Measurements from ENCODE around the gene SH2D3C. TPM values are rescaled to one million over a fixed set of nuclear protein-coding genes. Genes with fewer than 3 reads are reported as not detected.

Gene SH2D3C
- total and polyA plus RNA-seq, 2 of the 4 experiments (the other 2 are of a cell fraction), result under 0.01 to 0.24 TPM

DNA sequence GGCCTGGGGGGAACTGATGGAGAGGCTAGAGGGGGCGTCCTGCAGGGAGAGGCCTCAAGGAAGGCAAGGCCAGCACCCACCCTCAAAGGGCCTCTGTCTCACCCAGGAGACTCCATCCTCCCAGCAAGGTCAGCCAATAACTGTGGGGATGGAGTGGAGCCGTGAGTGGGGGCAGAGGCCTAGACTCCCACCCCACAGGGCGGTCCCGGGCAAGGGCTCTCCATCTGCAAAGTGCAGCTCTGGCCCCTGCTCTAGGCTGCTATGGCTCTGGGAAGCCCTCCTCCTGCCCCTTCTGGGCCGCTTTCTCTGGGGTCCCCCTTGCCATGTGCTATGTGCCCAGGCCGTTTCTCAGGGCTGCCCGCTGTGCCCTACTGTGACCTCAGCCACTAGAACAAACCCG is 38.3 kb upstream of the SH2D3C start:
- H2BK20ac ChIP-seq (ENCODE audit: low read depth, low read length), result no peak overlapping the region
- H3K4ac ChIP-seq (ENCODE audit: low read depth, low read length), result no peak overlapping the region
- peaks cover 11% of the 10 kb centered on the region; the same call in 1 of the 2 replicates for H3K4me1 ChIP-seq (ENCODE audit: control insufficient read depth, insufficient read depth, low read length)
- H3K9me1 ChIP-seq (ENCODE audit: insufficient read depth, low read length), result no peaks in the 10 kb centered on the region; the same call in 1 of the 2 replicates
- H2BK120ac ChIP-seq (ENCODE audit: low read depth, low read length), result no peak overlapping the region
- in situ Hi-C loops (cut with MboI; ENCODE audit: low sequenced_read_pairs) (no loop called here), dilution Hi-C loops (cut with HindIII; ENCODE audit: low sequenced_read_pairs, unreplicated experiment) (no loop called here), intact Hi-C loops (cut with micrococcal nuclease) (no loop called here)
- H3K4me2 ChIP-seq (ENCODE audit: low read depth, low read length), result no peak overlapping the region
- H2AK5ac ChIP-seq (ENCODE audit: low read depth, low read length), result no peak overlapping the region
- H2BK15ac ChIP-seq (ENCODE audit: low read depth, low read length), result no peak overlapping the region
- ChIA-PET CTCF (no interaction called here), POLR2A (ENCODE audit: unreplicated experiment) (no interaction called here)
- peaks cover 11% of the 10 kb centered on the region; the same call in 1 of the 2 replicates for H4K20me1 ChIP-seq (ENCODE audit: insufficient read depth, low read length)
- no peak overlapping the region for H3K14ac ChIP-seq (replicated peaks; ENCODE audit: low read depth, low read length)
- H3K27me3 ChIP-seq (ENCODE audit: control insufficient read depth, insufficient read depth, low read length), result no peaks in the 10 kb centered on the region
- no peak overlapping the region for H2AFZ ChIP-seq (replicated peaks; ENCODE audit: low read length, poor library complexity)
- no peak overlapping the region for H4K5ac ChIP-seq (ENCODE audit: low read depth, low read length)
- BruUV-seq (replicated peaks), result no TSS peak
- no peak overlapping the region for H3K9ac ChIP-seq (ENCODE audit: low read depth, low read length)
- DNase-seq, result no peak
- peaks cover 13 to 22% of the 10 kb centered on the region in 2 experiments; a peak in 3 of 4 replicates for H3K79me1 ChIP-seq (ENCODE audit: low read depth in 1 of 2, low read length in 2 of 2)
- no peak overlapping the region for H3K4me3 ChIP-seq (ENCODE audit: insufficient read depth, low read depth, low read length)
- no peak overlapping the region for H3K56ac ChIP-seq (ENCODE audit: extremely low read depth, insufficient read depth, low read length)
- no peak overlapping the region for H3K18ac ChIP-seq (ENCODE audit: low read depth, low read length)
- H3K23ac ChIP-seq (ENCODE audit: low read depth, low read length), result no peak overlapping the region
- ATAC-seq (ENCODE audit: low read depth), result no peak; the same call in 1 of the 2 replicates
- 100% methylated on average over 2 of the region's 8 CpGs; no CpG with 5 or more reads in 1 of the 2 experiments for WGBS, 2 experiments (ENCODE audit: extremely low coverage in 2 of 2, insufficient read length in 1 of 2)
- no peak overlapping the region for H2BK5ac ChIP-seq (ENCODE audit: low read depth, low read length, poor library complexity, severe bottlenecking)
- peaks cover 74% of the 10 kb centered on the region for H3K36me3 ChIP-seq (ENCODE audit: control insufficient read depth, insufficient read depth, low read length)
- TF ChIP-seq SMC3 (IDR thresholded peaks at IDR 0.05; ENCODE audit: low read depth, low read length), result no peak
- TF ChIP-seq, protein P1, sequence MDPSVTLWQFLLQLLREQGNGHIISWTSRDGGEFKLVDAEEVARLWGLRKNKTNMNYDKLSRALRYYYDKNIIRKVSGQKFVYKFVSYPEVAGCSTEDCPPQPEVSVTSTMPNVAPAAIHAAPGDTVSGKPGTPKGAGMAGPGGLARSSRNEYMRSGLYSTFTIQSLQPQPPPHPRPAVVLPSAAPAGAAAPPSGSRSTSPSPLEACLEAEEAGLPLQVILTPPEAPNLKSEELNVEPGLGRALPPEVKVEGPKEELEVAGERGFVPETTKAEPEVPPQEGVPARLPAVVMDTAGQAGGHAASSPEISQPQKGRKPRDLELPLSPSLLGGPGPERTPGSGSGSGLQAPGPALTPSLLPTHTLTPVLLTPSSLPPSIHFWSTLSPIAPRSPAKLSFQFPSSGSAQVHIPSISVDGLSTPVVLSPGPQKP (IDR thresholded peaks at IDR 0.05; ENCODE audit: borderline replicate concordance, low read depth, low read length), result no peak
- TF ChIP-seq, protein P2, sequence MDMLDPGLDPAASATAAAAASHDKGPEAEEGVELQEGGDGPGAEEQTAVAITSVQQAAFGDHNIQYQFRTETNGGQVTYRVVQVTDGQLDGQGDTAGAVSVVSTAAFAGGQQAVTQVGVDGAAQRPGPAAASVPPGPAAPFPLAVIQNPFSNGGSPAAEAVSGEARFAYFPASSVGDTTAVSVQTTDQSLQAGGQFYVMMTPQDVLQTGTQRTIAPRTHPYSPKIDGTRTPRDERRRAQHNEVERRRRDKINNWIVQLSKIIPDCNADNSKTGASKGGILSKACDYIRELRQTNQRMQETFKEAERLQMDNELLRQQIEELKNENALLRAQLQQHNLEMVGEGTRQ (IDR thresholded peaks at IDR 0.05; ENCODE audit: low read depth, low read length), result no peak
- no peak for TF ChIP-seq CHD1 (IDR thresholded peaks at IDR 0.05; ENCODE audit: low read depth, low read length)
- TF ChIP-seq NFE2L2 (IDR thresholded peaks at IDR 0.05; ENCODE audit: low read depth, low read length), result no peak
- TF ChIP-seq MAFK (IDR thresholded peaks at IDR 0.05; ENCODE audit: low read depth, low read length), result no peak
- peak overlapping the region; percentile 16 for H2AK9ac ChIP-seq (replicated peaks; ENCODE audit: low read depth, low read length, poor library complexity)
- H4K91ac ChIP-seq (ENCODE audit: insufficient read depth, low read depth, low read length), result no peak overlapping the region
- H4K8ac ChIP-seq (ENCODE audit: low read depth in 2 of 2, low read length in 2 of 2), result no peak overlapping the region
- H3K9me3 ChIP-seq (ENCODE audit: control insufficient read depth, insufficient read depth, low read length), result no peaks in the 10 kb centered on the region
- no peak overlapping the region for H3K27ac ChIP-seq (ENCODE audit: insufficient read depth, low read length)

Measured in IMR-90 (cell line).